Brain microvascular endothelial cell (primary cell): ENCODE measurements around the gene HMG20A.

ENCODE experiments used
- DNase-seq: peaks from one replicate; pipeline ENCODE4 v3.0.0-alpha.2; 2020
- H3K27ac ChIP-seq: fragments of 250-450 bp; sonication (Bioruptor Pico); 2 replicates; pipeline ENCODE4 v1.5.1; 2020; ENCODE audit warnings: mild to moderate bottlenecking, moderate library complexity
- H3K27me3 ChIP-seq: fragments of 250-450 bp; sonication (Bioruptor Pico); replicated peaks from 2 replicates; pipeline ENCODE4 v1.5.1; 2020; ENCODE audit warnings: mild to moderate bottlenecking
- H3K36me3 ChIP-seq: fragments of 250-450 bp; sonication (Bioruptor Pico); replicated peaks from 2 replicates; pipeline ENCODE4 v1.5.1; 2020; ENCODE audit warnings: mild to moderate bottlenecking
- H3K4me3 ChIP-seq: 2 replicates; pipeline ENCODE4 v1.5.1; 2011; ENCODE audit warnings: low read depth, mild to moderate bottlenecking, control low read depth, low read length, moderate library complexity
- in situ Hi-C: cut with HindIII; loops from 2 replicates; pipeline ENCODE4 v1.10.0; 2017; ENCODE audit warnings: low sequenced_read_pairs, low pct_ligation_motif_present
- TF ChIP-seq, protein P1 (sequence below): IDR thresholded peaks from 2 replicates; pipeline ENCODE4 v1.5.1; 2011; ENCODE audit warnings: low read depth, mild to moderate bottlenecking, moderate library complexity, low read length, control low read depth, inconsistent platforms; ENCODE audit errors: missing control alignments

Gene HMG20A

DNA sequence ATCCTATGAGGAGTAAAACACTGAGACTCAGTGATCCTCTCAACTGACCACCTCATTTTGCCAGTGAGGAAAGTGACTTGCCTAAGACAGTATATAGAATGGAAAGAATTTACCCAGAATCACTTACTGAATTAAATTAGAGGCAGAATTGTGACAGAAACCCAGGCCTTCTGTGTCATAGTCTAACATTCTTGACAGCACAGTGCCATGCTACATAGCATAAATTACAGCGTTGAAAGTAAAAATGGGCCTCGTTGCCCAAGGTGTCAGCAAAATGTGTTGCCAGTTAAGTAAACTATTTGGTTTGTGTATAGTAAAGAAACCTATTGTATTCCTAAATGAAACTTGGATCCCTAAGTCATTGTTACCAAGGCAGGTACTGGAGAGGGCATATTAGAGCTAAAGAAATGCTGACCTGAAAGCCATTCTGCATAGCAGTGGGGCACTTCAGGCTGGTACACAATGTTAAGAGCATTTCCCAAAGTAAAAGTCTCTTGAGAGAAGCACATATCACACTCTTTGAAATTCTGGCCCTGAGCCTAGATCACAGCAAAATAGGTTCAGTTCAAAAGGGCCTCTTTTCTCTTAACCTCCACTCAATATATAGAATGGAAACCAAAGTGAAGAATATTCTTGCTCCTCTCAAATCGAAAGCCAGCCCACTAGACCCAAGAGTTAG, 53.8 kb downstream of the HMG20A start:
- TF ChIP-seq, protein P1, sequence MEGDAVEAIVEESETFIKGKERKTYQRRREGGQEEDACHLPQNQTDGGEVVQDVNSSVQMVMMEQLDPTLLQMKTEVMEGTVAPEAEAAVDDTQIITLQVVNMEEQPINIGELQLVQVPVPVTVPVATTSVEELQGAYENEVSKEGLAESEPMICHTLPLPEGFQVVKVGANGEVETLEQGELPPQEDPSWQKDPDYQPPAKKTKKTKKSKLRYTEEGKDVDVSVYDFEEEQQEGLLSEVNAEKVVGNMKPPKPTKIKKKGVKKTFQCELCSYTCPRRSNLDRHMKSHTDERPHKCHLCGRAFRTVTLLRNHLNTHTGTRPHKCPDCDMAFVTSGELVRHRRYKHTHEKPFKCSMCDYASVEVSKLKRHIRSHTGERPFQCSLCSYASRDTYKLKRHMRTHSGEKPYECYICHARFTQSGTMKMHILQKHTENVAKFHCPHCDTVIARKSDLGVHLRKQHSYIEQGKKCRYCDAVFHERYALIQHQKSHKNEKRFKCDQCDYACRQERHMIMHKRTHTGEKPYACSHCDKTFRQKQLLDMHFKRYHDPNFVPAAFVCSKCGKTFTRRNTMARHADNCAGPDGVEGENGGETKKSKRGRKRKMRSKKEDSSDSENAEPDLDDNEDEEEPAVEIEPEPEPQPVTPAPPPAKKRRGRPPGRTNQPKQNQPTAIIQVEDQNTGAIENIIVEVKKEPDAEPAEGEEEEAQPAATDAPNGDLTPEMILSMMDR: no peak
- no peak for DNase-seq
- Histone ChIP-seq H3K27me3 (no peaks in the 10 kb centered on the region), H3K4me3 (no peak overlapping the region), H3K27ac (no peak overlapping the region), H3K36me3 (peaks cover 2% of the 10 kb centered on the region)
- in situ Hi-C loops: no loop called here

DNA sequence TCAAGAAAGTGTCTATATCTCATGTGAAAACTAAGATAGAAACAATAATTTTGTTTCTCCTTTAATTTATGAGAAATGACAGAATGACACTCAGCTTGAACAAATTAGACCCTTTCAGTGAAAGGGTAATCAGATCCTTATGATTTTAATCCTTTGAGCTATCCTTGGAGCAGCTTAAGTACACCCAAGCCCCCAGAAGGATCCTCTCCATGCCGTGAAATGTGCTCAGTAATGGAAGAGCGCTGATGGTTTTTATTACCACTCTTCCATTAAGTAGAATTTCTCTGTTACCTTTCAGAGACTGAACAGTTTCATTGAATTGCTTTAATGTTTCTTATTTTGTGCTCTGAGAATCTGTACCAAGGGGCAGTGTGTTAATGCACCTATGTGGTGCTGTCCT, 54.3 kb downstream of the HMG20A start:
- Histone ChIP-seq H3K4me3 (no peak overlapping the region), H3K27ac (no peak overlapping the region), H3K27me3 (no peaks in the 10 kb centered on the region), H3K36me3 (peaks cover 2% of the 10 kb centered on the region)
- DNase-seq: no peak
- TF ChIP-seq, protein P1: no peak
- in situ Hi-C loops: no loop called here

DNA sequence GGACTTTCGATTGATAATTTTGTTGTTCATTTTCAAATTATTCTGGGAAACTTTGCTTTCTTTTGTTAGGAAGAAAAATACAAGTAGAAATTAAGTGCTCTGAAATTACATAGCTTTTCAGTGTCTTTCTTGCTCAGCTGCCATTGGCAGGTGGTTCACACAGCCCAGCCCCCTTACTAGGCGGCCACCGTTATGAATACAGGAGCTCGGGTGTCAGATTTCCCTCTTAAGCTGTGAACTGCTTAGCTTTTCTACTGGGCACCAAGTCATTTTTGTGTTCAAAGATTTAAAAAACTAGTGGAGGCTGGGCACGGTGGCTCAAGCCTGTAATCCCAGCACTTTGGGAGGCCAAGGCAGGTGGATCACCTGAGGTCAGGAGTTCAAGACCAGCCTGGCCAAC, 55.2 kb downstream of the HMG20A start:
- Histone ChIP-seq H3K27me3 (no peaks in the 10 kb centered on the region), H3K4me3 (no peak overlapping the region), H3K36me3 (peaks cover 2% of the 10 kb centered on the region), H3K27ac (no peak overlapping the region)
- TF ChIP-seq, protein P1: no peak
- DNase-seq: no peak
- in situ Hi-C loops: no loop called here

DNA sequence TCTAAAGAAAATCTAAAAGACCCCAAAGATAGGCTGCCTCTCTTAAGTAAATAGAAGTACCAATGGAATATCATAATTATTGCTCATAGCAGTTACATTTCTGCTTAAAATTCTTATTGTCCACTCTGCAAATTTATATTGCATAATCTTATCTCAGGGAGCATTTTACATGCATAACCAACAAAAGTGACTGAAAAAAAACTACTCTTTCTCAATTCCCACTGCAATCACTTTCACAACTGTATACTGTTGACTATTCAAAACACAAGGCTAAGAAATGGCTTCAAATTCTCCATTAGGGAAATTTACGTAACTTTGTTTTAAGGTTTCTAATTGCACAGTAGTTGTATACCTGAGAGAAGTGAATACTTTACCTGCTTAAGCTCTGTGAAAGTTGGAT, 56.3 kb downstream of the HMG20A start:
- in situ Hi-C loops: no loop called here
- no peaks in the 10 kb centered on the region for H3K27me3 ChIP-seq
- H3K27ac ChIP-seq: no peak overlapping the region
- TF ChIP-seq, protein P1: no peak
- no peak for DNase-seq
- H3K4me3 ChIP-seq: no peak overlapping the region
- no peaks in the 10 kb centered on the region for H3K36me3 ChIP-seq

DNA sequence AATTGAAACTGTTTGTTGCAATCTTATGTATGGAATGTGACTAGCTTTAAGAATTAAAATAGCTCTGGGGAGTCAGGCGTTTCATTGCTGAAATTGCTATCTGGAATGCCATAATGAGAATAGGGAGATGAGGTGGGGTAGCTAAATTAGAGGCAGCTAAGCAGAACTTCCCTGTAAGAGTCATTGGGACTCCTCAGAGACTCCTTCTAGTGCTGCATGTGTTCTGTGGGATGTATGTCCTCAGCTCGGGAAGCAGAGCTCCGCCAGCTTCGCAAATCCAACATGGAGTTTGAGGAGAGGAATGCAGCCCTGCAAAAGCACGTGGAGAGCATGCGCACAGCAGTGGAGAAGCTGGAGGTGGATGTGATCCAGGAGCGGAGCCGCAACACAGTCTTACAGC, 57.4 kb downstream of the HMG20A start:
- DNase-seq: no peak
- no peaks in the 10 kb centered on the region for H3K36me3 ChIP-seq
- H3K27me3 ChIP-seq: no peaks in the 10 kb centered on the region
- in situ Hi-C loops: no loop called here
- H3K4me3 ChIP-seq: no peak overlapping the region
- TF ChIP-seq, protein P1: no peak
- H3K27ac ChIP-seq: no peak overlapping the region

DNA sequence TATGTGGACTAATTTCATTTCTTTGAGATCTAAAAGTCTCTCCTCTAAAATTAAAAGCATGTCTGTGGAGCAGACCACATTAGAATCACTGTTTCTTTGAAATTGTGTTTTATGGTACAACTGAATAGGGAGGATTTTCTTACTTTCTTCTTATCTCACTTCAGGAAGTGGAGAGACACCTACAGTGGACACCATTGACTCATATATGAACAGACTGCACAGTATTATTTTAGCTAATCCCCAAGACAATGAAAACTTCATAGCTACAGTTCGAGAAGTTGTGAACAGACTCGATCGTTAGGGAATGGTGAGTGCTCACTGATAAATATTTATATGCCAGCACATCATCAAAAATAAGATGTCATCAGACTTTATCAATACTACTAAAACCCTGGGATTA, 58.3 kb downstream of the HMG20A start:
- Histone ChIP-seq H3K27ac (no peak overlapping the region), H3K27me3 (no peaks in the 10 kb centered on the region), H3K36me3 (no peaks in the 10 kb centered on the region), H3K4me3 (no peak overlapping the region)
- TF ChIP-seq, protein P1: no peak
- no peak for DNase-seq
- in situ Hi-C loops: no loop called here
